Astrocyte (in vitro differentiated cells and primary cell): ENCODE data around the gene BANP.

ENCODE experiments used
- CTCF ChIP-seq: IDR thresholded peaks from 2 replicates; pipeline ENCODE4 v1.5.1; 2011; ENCODE audit warnings: low read depth, mild to moderate bottlenecking, inconsistent platforms, low read length, moderate library complexity; ENCODE audit not compliant: insufficient read depth
- EZH2 ChIP-seq: IDR thresholded peaks from 2 replicates; pipeline ENCODE4 v1.6.1; 2012; ENCODE audit warnings: mild to moderate bottlenecking, low read length, inconsistent platforms; ENCODE audit not compliant: insufficient read depth

- no peak for TF ChIP-seq CTCF
- no peak for TF ChIP-seq EZH2
Observed at GRCh38 chr16:88015806-88016140, 64.5 kb downstream of the BANP start.
